ENCODE data around the gene BOC.

BOC gene, protein sequence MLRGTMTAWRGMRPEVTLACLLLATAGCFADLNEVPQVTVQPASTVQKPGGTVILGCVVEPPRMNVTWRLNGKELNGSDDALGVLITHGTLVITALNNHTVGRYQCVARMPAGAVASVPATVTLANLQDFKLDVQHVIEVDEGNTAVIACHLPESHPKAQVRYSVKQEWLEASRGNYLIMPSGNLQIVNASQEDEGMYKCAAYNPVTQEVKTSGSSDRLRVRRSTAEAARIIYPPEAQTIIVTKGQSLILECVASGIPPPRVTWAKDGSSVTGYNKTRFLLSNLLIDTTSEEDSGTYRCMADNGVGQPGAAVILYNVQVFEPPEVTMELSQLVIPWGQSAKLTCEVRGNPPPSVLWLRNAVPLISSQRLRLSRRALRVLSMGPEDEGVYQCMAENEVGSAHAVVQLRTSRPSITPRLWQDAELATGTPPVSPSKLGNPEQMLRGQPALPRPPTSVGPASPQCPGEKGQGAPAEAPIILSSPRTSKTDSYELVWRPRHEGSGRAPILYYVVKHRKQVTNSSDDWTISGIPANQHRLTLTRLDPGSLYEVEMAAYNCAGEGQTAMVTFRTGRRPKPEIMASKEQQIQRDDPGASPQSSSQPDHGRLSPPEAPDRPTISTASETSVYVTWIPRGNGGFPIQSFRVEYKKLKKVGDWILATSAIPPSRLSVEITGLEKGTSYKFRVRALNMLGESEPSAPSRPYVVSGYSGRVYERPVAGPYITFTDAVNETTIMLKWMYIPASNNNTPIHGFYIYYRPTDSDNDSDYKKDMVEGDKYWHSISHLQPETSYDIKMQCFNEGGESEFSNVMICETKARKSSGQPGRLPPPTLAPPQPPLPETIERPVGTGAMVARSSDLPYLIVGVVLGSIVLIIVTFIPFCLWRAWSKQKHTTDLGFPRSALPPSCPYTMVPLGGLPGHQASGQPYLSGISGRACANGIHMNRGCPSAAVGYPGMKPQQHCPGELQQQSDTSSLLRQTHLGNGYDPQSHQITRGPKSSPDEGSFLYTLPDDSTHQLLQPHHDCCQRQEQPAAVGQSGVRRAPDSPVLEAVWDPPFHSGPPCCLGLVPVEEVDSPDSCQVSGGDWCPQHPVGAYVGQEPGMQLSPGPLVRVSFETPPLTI

GRCh38 chr3:113211330-113212149, at the start of gene BOC:
Gene BOC, plus strand, starts transcription at chr3:113211557. Its CDS starts 38,246 bp downstream, at chr3:113249803.
- Histone ChIP-seq H3K9ac (no peak within 1 kb of the TSS), H4K20me1 (ENCODE audit: insufficient read depth) (no peaks in the 10 kb centered on the region), H3K4me2 (peak within 1 kb of the TSS; percentile 41), H3K27ac (no peak within 1 kb of the TSS), H3K4me1 (ENCODE audit: low read depth, poor library complexity, severe bottlenecking) (no peaks in the 10 kb centered on the region), H2AFZ (ENCODE audit: low read depth) (peak within 1 kb of the TSS; percentile 61), H3K79me2 (ENCODE audit: insufficient read depth, low read depth) (no peaks in the 10 kb centered on the region), H3K4me3 (IDR thresholded peaks at IDR 0.05; ENCODE audit: insufficient read depth, low read depth, low read length) (peak within 1 kb of the TSS; percentile 78), H3K27me3 (ENCODE audit: insufficient read depth, low read depth) (no peaks in the 10 kb centered on the region), H3K36me3 (ENCODE audit: insufficient read depth) (no peaks in the 10 kb centered on the region)
- TF ChIP-seq, protein P1, sequence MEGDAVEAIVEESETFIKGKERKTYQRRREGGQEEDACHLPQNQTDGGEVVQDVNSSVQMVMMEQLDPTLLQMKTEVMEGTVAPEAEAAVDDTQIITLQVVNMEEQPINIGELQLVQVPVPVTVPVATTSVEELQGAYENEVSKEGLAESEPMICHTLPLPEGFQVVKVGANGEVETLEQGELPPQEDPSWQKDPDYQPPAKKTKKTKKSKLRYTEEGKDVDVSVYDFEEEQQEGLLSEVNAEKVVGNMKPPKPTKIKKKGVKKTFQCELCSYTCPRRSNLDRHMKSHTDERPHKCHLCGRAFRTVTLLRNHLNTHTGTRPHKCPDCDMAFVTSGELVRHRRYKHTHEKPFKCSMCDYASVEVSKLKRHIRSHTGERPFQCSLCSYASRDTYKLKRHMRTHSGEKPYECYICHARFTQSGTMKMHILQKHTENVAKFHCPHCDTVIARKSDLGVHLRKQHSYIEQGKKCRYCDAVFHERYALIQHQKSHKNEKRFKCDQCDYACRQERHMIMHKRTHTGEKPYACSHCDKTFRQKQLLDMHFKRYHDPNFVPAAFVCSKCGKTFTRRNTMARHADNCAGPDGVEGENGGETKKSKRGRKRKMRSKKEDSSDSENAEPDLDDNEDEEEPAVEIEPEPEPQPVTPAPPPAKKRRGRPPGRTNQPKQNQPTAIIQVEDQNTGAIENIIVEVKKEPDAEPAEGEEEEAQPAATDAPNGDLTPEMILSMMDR (conservative IDR thresholded peaks at IDR 0.05; ENCODE audit: low read depth, low read length): no peak

- Histone ChIP-seq H3K4me2 (no peak overlapping the region), H3K27me3 (ENCODE audit: insufficient read depth, low read depth) (no peaks in the 10 kb centered on the region), H3K4me1 (ENCODE audit: low read depth, poor library complexity, severe bottlenecking) (no peaks in the 10 kb centered on the region), H3K9ac (no peak overlapping the region), H3K79me2 (ENCODE audit: insufficient read depth, low read depth) (no peaks in the 10 kb centered on the region), H3K4me3 (IDR thresholded peaks at IDR 0.05; ENCODE audit: insufficient read depth, low read depth, low read length) (no peak overlapping the region), H3K36me3 (ENCODE audit: insufficient read depth) (no peaks in the 10 kb centered on the region), H3K27ac (no peak overlapping the region), H4K20me1 (ENCODE audit: insufficient read depth) (no peaks in the 10 kb centered on the region), H2AFZ (ENCODE audit: low read depth) (no peak overlapping the region)
- TF ChIP-seq, protein P1 (conservative IDR thresholded peaks at IDR 0.05; ENCODE audit: low read depth, low read length): no peak
These were observed 49.7 kb upstream of the BOC start for GRCh38 chr3:113161661-113162060.

DNA sequence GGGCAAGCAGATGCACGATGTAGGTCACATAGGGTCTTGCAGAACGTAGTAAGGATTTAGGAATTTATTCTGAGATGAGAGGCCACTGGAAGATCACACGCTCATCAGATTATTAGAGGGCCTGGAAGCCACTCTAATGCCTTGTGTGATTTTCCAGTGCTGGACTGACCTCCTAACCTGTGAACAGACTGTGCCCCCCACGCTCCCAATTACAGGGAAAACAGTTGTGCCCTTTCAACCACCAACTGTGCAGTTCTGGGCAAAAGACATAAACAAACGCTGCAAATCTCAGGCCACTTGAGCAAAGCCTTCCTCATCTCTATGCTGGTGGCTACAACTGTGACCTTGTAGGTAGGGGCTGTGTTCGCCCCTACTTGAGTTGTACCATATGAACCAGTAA, 48.2 kb upstream of the BOC start:
- Histone ChIP-seq H3K4me1 (ENCODE audit: low read depth, poor library complexity, severe bottlenecking) (no peaks in the 10 kb centered on the region), H3K9ac (no peak overlapping the region), H4K20me1 (ENCODE audit: insufficient read depth) (no peaks in the 10 kb centered on the region), H2AFZ (ENCODE audit: low read depth) (no peak overlapping the region), H3K27ac (no peak overlapping the region), H3K4me2 (no peak overlapping the region), H3K4me3 (IDR thresholded peaks at IDR 0.05; ENCODE audit: insufficient read depth, low read depth, low read length) (no peak overlapping the region), H3K36me3 (ENCODE audit: insufficient read depth) (no peaks in the 10 kb centered on the region), H3K27me3 (ENCODE audit: insufficient read depth, low read depth) (no peaks in the 10 kb centered on the region), H3K79me2 (ENCODE audit: insufficient read depth, low read depth) (no peaks in the 10 kb centered on the region)
- TF ChIP-seq, protein P1 (conservative IDR thresholded peaks at IDR 0.05; ENCODE audit: low read depth, low read length): no peak

DNA sequence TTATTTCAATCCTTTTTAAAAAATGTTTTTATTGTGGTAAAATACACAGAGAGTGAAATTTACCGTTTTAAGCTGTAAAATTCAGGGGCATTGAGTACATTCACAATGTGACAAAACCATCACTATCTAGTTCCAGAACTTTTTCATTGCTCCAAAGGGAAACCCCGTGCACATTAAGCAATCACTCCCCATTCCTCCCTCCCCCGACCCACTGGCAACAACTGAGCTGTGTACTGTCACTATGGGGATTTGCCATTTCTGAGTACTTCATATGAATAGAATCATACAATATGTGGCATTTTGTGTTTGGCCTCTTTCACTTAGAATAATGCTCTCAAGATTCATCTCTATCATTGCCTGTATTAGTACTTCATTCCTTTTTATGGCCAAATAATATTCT, 45.5 kb upstream of the BOC start:
- H3K4me3 ChIP-seq (IDR thresholded peaks at IDR 0.05; ENCODE audit: insufficient read depth, low read depth, low read length): no peak overlapping the region
- TF ChIP-seq, protein P1 (conservative IDR thresholded peaks at IDR 0.05; ENCODE audit: low read depth, low read length): no peak
- H3K4me1 ChIP-seq (ENCODE audit: low read depth, poor library complexity, severe bottlenecking): no peaks in the 10 kb centered on the region
- no peak overlapping the region for H3K27ac ChIP-seq
- no peaks in the 10 kb centered on the region for H4K20me1 ChIP-seq (ENCODE audit: insufficient read depth)
- no peaks in the 10 kb centered on the region for H3K36me3 ChIP-seq (ENCODE audit: insufficient read depth)
- H2AFZ ChIP-seq (ENCODE audit: low read depth): no peak overlapping the region
- H3K9ac ChIP-seq: no peak overlapping the region
- H3K4me2 ChIP-seq: no peak overlapping the region
- no peaks in the 10 kb centered on the region for H3K79me2 ChIP-seq (ENCODE audit: insufficient read depth, low read depth)
- H3K27me3 ChIP-seq (ENCODE audit: insufficient read depth, low read depth): no peaks in the 10 kb centered on the region

Measured in KMS-11 (cell line).